Urinary bladder (tissue), 4 donors: ENCODE measurements around the gene MBLAC2. TPM values are rescaled to one million over a fixed set of nuclear protein-coding genes. Genes with fewer than 3 reads are reported as not detected.

ENCODE experiments used
- DNase-seq: peaks from one replicate; pipeline ENCODE4 v3.0.0-alpha.2; 2015; ENCODE audit errors: extremely low spot score
- H3K27ac ChIP-seq: one replicate; pipeline ENCODE4 v1.5.1; 2013; ENCODE audit warnings: low read depth, mild to moderate bottlenecking, moderate library complexity
- H3K36me3 ChIP-seq: one replicate; pipeline ENCODE4 v1.6.1; 2013; ENCODE audit warnings: mild to moderate bottlenecking, moderate library complexity; ENCODE audit not compliant: insufficient read depth
- H3K4me1 ChIP-seq: one replicate; pipeline ENCODE4 v1.6.1; 2013; ENCODE audit warnings: mild to moderate bottlenecking, moderate library complexity; ENCODE audit not compliant: insufficient read depth
- H3K4me3 ChIP-seq: one replicate; pipeline ENCODE4 v1.5.1; 2013; ENCODE audit warnings: low read depth, low read length
- WGBS: extraction: QIAGEN DNeasy Blood & Tissue Kit; methylation state at CpG from one replicate; pipeline ENCODE4 v1.1.7; 2013; 5-methylcytosine and 5-hydroxymethylcytosine counted together
- polyA plus RNA-seq: library from polyadenylated mRNA; stranded (reverse); fragments of 200-250 nt; gene quantifications from one replicate; pipeline ENCODE4 v1.2.3, GENCODE V29; 2013
- total RNA-seq: library from RNA; depleted of rRNA; stranded (reverse); fragments of >200 nt; gene quantifications from one replicate; pipeline ENCODE4 v1.2.3, GENCODE V29; 2014
- donor health status: healthy with polysubstance abuse.
- donor health status: healthy.

The MBLAC2 gene
- 11.3 TPM for total RNA-seq
- polyA plus RNA-seq, result 6.6 TPM

GRCh38 chr5:90474235-90475107 lies at the start of gene MBLAC2, which contains the start of gene POLR3G:
Gene MBLAC2, minus strand, starts transcription at chr5:90474771. Its CDS starts 479 bp downstream, at chr5:90474292.
Gene POLR3G, plus strand, starts transcription at chr5:90474864. Its CDS starts 10,704 bp downstream, at chr5:90485568.
- Histone ChIP-seq H3K4me1 (peaks cover 2% of the 10 kb centered on the region), H3K4me3 (peak within 1 kb of the TSS; percentile 82), H3K27ac (peak within 1 kb of the TSS; percentile 3), H3K36me3 (no peaks in the 10 kb centered on the region)
- DNase-seq, result peak; percentile 71
- WGBS, result under 1% methylated on average over 73 of the region's 73 CpGs

GRCh38 chr5:90519081-90519480 lies 44.5 kb upstream of the MBLAC2 start:
- WGBS, result 94% methylated on average over 7 of the region's 7 CpGs
- H3K36me3 ChIP-seq, result no peaks in the 10 kb centered on the region

GRCh38 chr5:90518661-90519060 lies 44.1 kb upstream of the MBLAC2 start:
- no peaks in the 10 kb centered on the region for H3K4me1 ChIP-seq
- no peaks in the 10 kb centered on the region for H3K36me3 ChIP-seq
- no peak overlapping the region for H3K4me3 ChIP-seq
- DNase-seq, result no peak
- H3K27ac ChIP-seq, result no peak overlapping the region

More at GRCh38 chr5:90519081-90519480, 44.5 kb upstream of the MBLAC2 start:
- DNase-seq, result no peak
- Histone ChIP-seq H3K4me1 (no peaks in the 10 kb centered on the region), H3K27ac (no peak overlapping the region), H3K4me3 (no peak overlapping the region)

- DNase-seq, result no peak
- H3K4me1 ChIP-seq, result no peaks in the 10 kb centered on the region
- no peaks in the 10 kb centered on the region for H3K36me3 ChIP-seq
- 75% methylated on average over 3 of the region's 3 CpGs for WGBS
- no peak overlapping the region for H3K4me3 ChIP-seq
- no peak overlapping the region for H3K27ac ChIP-seq
Observed at GRCh38 chr5:90514520-90514919, 39.9 kb upstream of the MBLAC2 start.

- Histone ChIP-seq H3K27ac (no peak overlapping the region), H3K4me3 (no peak overlapping the region), H3K4me1 (no peaks in the 10 kb centered on the region), H3K36me3 (no peaks in the 10 kb centered on the region)
- no peak for DNase-seq
- WGBS, result 100% methylated on average over 1 of the region's 1 CpG
Observed at GRCh38 chr5:90510438-90510837, 35.9 kb upstream of the MBLAC2 start.

- Histone ChIP-seq H3K4me3 (no peak overlapping the region), H3K4me1 (no peaks in the 10 kb centered on the region)
- no peak for DNase-seq
Observed at GRCh38 chr5:90506221-90506620, 31.6 kb upstream of the MBLAC2 start.

GRCh38 chr5:90504743-90505142 lies 30.2 kb upstream of the MBLAC2 start:
- Histone ChIP-seq H3K4me1 (no peaks in the 10 kb centered on the region), H3K4me3 (no peak overlapping the region), H3K27ac (no peak overlapping the region), H3K36me3 (no peaks in the 10 kb centered on the region)
- 88% methylated on average over 2 of the region's 2 CpGs for WGBS
- DNase-seq, result no peak

More at GRCh38 chr5:90506221-90506620, 31.6 kb upstream of the MBLAC2 start:
- H3K36me3 ChIP-seq, result no peaks in the 10 kb centered on the region
- H3K27ac ChIP-seq, result no peak overlapping the region

GRCh38 chr5:90503596-90503995 lies 29.0 kb upstream of the MBLAC2 start:
- 76% methylated on average over 1 of the region's 1 CpG for WGBS
- Histone ChIP-seq H3K4me1 (no peaks in the 10 kb centered on the region), H3K4me3 (no peak overlapping the region), H3K36me3 (no peaks in the 10 kb centered on the region), H3K27ac (no peak overlapping the region)
- no peak for DNase-seq

- no peak overlapping the region for H3K27ac ChIP-seq
- 89% methylated on average over 1 of the region's 1 CpG for WGBS
- no peaks in the 10 kb centered on the region for H3K4me1 ChIP-seq
- no peak for DNase-seq
- no peak overlapping the region for H3K4me3 ChIP-seq
- no peaks in the 10 kb centered on the region for H3K36me3 ChIP-seq
Observed at GRCh38 chr5:90495146-90495545, 20.6 kb upstream of the MBLAC2 start.

- no peaks in the 10 kb centered on the region for H3K4me1 ChIP-seq
- no peak for DNase-seq
- no peaks in the 10 kb centered on the region for H3K36me3 ChIP-seq
Observed at GRCh38 chr5:90494043-90494442, 19.5 kb upstream of the MBLAC2 start.

GRCh38 chr5:90488791-90489190 lies 14.2 kb upstream of the MBLAC2 start:
- Histone ChIP-seq H3K4me1 (no peaks in the 10 kb centered on the region), H3K4me3 (no peak overlapping the region), H3K36me3 (no peaks in the 10 kb centered on the region), H3K27ac (no peak overlapping the region)
- DNase-seq, result no peak
- WGBS, result 46% methylated on average over 2 of the region's 2 CpGs

More at GRCh38 chr5:90494043-90494442, 19.5 kb upstream of the MBLAC2 start:
- Histone ChIP-seq H3K4me3 (no peak overlapping the region), H3K27ac (no peak overlapping the region)

- 43% methylated on average over 3 of the region's 3 CpGs for WGBS
- Histone ChIP-seq H3K27ac (no peak overlapping the region), H3K36me3 (no peaks in the 10 kb centered on the region), H3K4me3 (no peak overlapping the region), H3K4me1 (no peaks in the 10 kb centered on the region)
- DNase-seq, result no peak
Observed at GRCh38 chr5:90484540-90484939, 10.0 kb upstream of the MBLAC2 start.

GRCh38 chr5:90483206-90483605 lies 8.6 kb upstream of the MBLAC2 start:
- 85% methylated on average over 8 of the region's 8 CpGs for WGBS

GRCh38 chr5:90480699-90481098 lies 6.1 kb upstream of the MBLAC2 start:
- no peaks in the 10 kb centered on the region for H3K36me3 ChIP-seq
- DNase-seq, result no peak
- no peaks in the 10 kb centered on the region for H3K4me1 ChIP-seq
- H3K4me3 ChIP-seq, result no peak overlapping the region
- 75% methylated on average over 1 of the region's 1 CpG for WGBS
- no peak overlapping the region for H3K27ac ChIP-seq

More at GRCh38 chr5:90483206-90483605, 8.6 kb upstream of the MBLAC2 start:
- no peak for DNase-seq
- Histone ChIP-seq H3K4me3 (no peak overlapping the region), H3K4me1 (no peaks in the 10 kb centered on the region), H3K36me3 (no peaks in the 10 kb centered on the region), H3K27ac (no peak overlapping the region)
